B cell (primary cell): ENCODE measurements around the gene CDC14A. TPM values are rescaled to one million over a fixed set of nuclear protein-coding genes. Genes with fewer than 3 reads are reported as not detected.
A peak's percentile ranks its signal among the peaks of the same experiment; 100 is the strongest.

Source experiments
- ATAC-seq: fragments of 200-7000 bp; cut with Tn5 transposase; one replicate; pipeline ENCODE4 v1.10.0; 2021; ENCODE audit warnings: low read depth, mild to moderate bottlenecking, moderate number of reproducible peaks, moderate library complexity
- CTCF ChIA-PET: fragments of 350-600 bp; sonication (Branson Sonifier 250); formaldehyde crosslinking; loops from one replicate; lab custom pipeline; 2021; ENCODE audit warnings: antibody characterized with exemption, inconsistent platforms; lab: Charles Lee
- POLR2A ChIA-PET: fragments of 350-600 bp; sonication (Branson Sonifier 250); formaldehyde crosslinking; loops from one replicate; lab custom pipeline; 2021; ENCODE audit warnings: antibody characterized with exemption; lab: Charles Lee
- DNase-seq: peaks from one replicate; pipeline ENCODE4 v3.0.0; 2013
- H2AFZ ChIP-seq: 2 replicates; pipeline ENCODE4 v1.6.1; 2012; ENCODE audit warnings: mild to moderate bottlenecking, low read depth, low read length; ENCODE audit not compliant: insufficient read depth, poor library complexity, severe bottlenecking
- H3K27ac ChIP-seq, 2 donors: 1 replicate in 1 of 2; 2 replicates in 1 of 2; pipeline ENCODE4 v1.5.1; 2012 to 2013; ENCODE audit warnings: low read length in 2 of 2, mild to moderate bottlenecking in 2 of 2, moderate library complexity in 1 of 2
- H3K27me3 ChIP-seq, 4 experiments: fragments of 200-600 bp in 1 of 4; sonication (generic) in 1 of 4; replicated peaks in 1 of 4; 1 replicate in 2 of 4; 2 replicates in 2 of 4; pipeline versions ENCODE4 v1.6.1 to v1.7.0; 2013 to 2016; ENCODE audit warnings: low read length in 3 of 4, mild to moderate bottlenecking in 2 of 4, mixed read lengths in 1 of 4, moderate library complexity in 1 of 4; ENCODE audit not compliant: insufficient read depth in 4 of 4, control insufficient read depth in 3 of 4; ENCODE audit errors: control extremely low read depth in 1 of 4
- H3K36me3 ChIP-seq, 2 experiments: replicated peaks in 1 of 2; 1 replicate in 1 of 2; 2 replicates in 1 of 2; pipeline versions ENCODE4 v1.6.1 to v1.7.1; 2013; ENCODE audit warnings: low read length in 1 of 2; ENCODE audit not compliant: insufficient read depth in 2 of 2, control insufficient read depth in 1 of 2; ENCODE audit errors: control extremely low read depth in 1 of 2, extremely low read depth in 1 of 2
- H3K4me1 ChIP-seq, 2 donors: fragments of 200-600 bp in 1 of 2; sonication (generic) in 1 of 2; 1 replicate in 1 of 2; 2 replicates in 1 of 2; pipeline versions ENCODE4 v1.5.1 to v1.6.1; 2013 to 2017; ENCODE audit warnings: low read length in 2 of 2; ENCODE audit not compliant: control insufficient read depth in 2 of 2, insufficient read depth in 2 of 2
- H3K4me2 ChIP-seq: replicated peaks from 2 replicates; pipeline ENCODE3; 2012; ENCODE audit warnings: mild to moderate bottlenecking, low read depth, low read length; ENCODE audit not compliant: poor library complexity, severe bottlenecking
- H3K4me3 ChIP-seq, 5 experiments: fragments of 200-600 bp in 1 of 5; sonication (generic) in 1 of 5; 1 replicate in 3 of 5; 2 replicates in 2 of 5; pipeline versions ENCODE4 v1.5.1 to v1.7.0; 2011 to 2016; ENCODE audit warnings: low read length in 4 of 5, mild to moderate bottlenecking in 4 of 5, low read depth in 2 of 5, control low read depth in 1 of 5, moderate library complexity in 1 of 5; ENCODE audit not compliant: insufficient read depth in 1 of 5; ENCODE audit errors: control extremely low read depth in 1 of 5, extremely low read depth in 1 of 5
- H3K79me2 ChIP-seq: fragments of 200-600 bp; sonication (generic); one replicate; pipeline ENCODE4 v1.6.0; 2016; ENCODE audit warnings: low read length; ENCODE audit not compliant: control insufficient read depth, insufficient read depth
- H3K9ac ChIP-seq: fragments of 200-600 bp; sonication (generic); 2 replicates; pipeline ENCODE4 v1.6.1; 2017; ENCODE audit warnings: mild to moderate bottlenecking, low read length, moderate library complexity
- H3K9me3 ChIP-seq, 3 donors: one replicate each; pipeline versions ENCODE4 v1.6.1 to v1.7.1; 2013; ENCODE audit warnings: low read length in 2 of 3; ENCODE audit not compliant: control insufficient read depth in 2 of 3, insufficient read depth in 1 of 3; ENCODE audit errors: control extremely low read depth in 1 of 3
- H4K20me1 ChIP-seq: 2 replicates; pipeline ENCODE4 v1.6.0; 2012; ENCODE audit warnings: mild to moderate bottlenecking, low read length; ENCODE audit not compliant: insufficient read depth, control insufficient read depth, poor library complexity, severe bottlenecking
- H3K27ac Mint-ChIP-seq: one replicate; pipeline ENCODE4 v1.8.0; 2021; ENCODE audit warnings: mixed read lengths
- H3K27me3 Mint-ChIP-seq: one replicate; pipeline ENCODE4 v1.8.0; 2021; ENCODE audit warnings: mixed read lengths
- H3K4me1 Mint-ChIP-seq: one replicate; pipeline ENCODE4 v1.8.0; 2021; ENCODE audit warnings: mixed read lengths
- H3K4me3 Mint-ChIP-seq: one replicate; pipeline ENCODE4 v1.8.0; 2021; ENCODE audit warnings: mixed read lengths
- H3K9me3 Mint-ChIP-seq: one replicate; pipeline ENCODE4 v1.8.0; 2022; ENCODE audit warnings: mixed read lengths; ENCODE audit not compliant: insufficient read depth
- CTCF ChIP-seq: fragments of 200-600 bp; IDR thresholded peaks from one replicate; pipeline ENCODE4 v1.8.0; 2022; ENCODE audit warnings: antibody characterized with exemption, mild to moderate bottlenecking
- EZH2 ChIP-seq: IDR thresholded peaks from 2 replicates; pipeline ENCODE4 v1.6.1; 2012; ENCODE audit warnings: borderline replicate concordance, low read depth, mild to moderate bottlenecking, moderate library complexity, low read length; ENCODE audit not compliant: insufficient read depth, poor library complexity, severe bottlenecking
- WGBS: methylation state at CpG from one replicate; pipeline ENCODE4 v1.1.5; 2013; ENCODE audit warnings: missing lambda C conversion rate; ENCODE audit not compliant: insufficient coverage; 5-methylcytosine and 5-hydroxymethylcytosine counted together
- intact Hi-C: fragments of 100-400 bp; cut with micrococcal nuclease; formaldehyde crosslinking; loops from one replicate; pipeline ENCODE4 v1.10.0; 2022
- polyA plus RNA-seq: library from polyadenylated mRNA; depleted of rRNA; stranded (reverse); fragments of >200 nt; gene quantifications from 2 replicates; pipeline ENCODE4 v1.2.3, GENCODE V29; 2012
- total RNA-seq, 2 donors: library from RNA; stranded (reverse); fragments of 120-200 nt in 1 of 2; gene quantifications; 1 replicate in 1 of 2; 2 replicates in 1 of 2; pipeline versions ENCODE4 v1.2.3 to v1.2.4, GENCODE V29; 2013 to 2022

CDC14A gene
- total and polyA plus RNA-seq, 2 donors (not counting 1 experiment from before 2014, with no cell fraction given): 6.1 to 41.7 TPM

GRCh38 chr1:100353071-100353801 lies 930 bp downstream of the CDC14A start:
- ATAC-seq: peak; percentile 9

More at GRCh38 chr1:100353071-100353801, 930 bp downstream of the CDC14A start:
- no peaks in the 10 kb centered on the region for H3K27me3 ChIP-seq
- H2AFZ ChIP-seq: peak overlapping the region; percentile 97
- Mint-ChIP-seq H3K27me3 (no peaks in the 10 kb centered on the region), H3K27ac (peak overlapping the region; percentile 97), H3K4me1 (peaks cover 50% of the 10 kb centered on the region), H3K4me3 (peak overlapping the region; percentile 91), H3K9me3 (no peaks in the 10 kb centered on the region)
- peak; percentile 77 for DNase-seq
- H3K4me2 ChIP-seq: peak overlapping the region; percentile 93
- peaks cover 11% of the 10 kb centered on the region for H3K79me2 ChIP-seq
- intact Hi-C loops: loop anchor here (2.0 to 5.0 kb wide), 3 partner anchors 49 to 884 kb away; partner anchors contain the start of gene S1PR1
- peaks cover 0 to 2% of the 10 kb centered on the region in 2 experiments for H3K36me3 ChIP-seq
- H4K20me1 ChIP-seq: no peaks in the 10 kb centered on the region
- peaks cover 10 to 22% of the 10 kb centered on the region in 2 donors for H3K4me1 ChIP-seq
- H3K4me3 ChIP-seq: peak overlapping the region; percentile 85 to 99 (median 97)
- POLR2A ChIA-PET: interaction anchor here (2.2 kb wide), 1 partner anchor 103 kb away, joined by 12 read pairs; the partner anchor contains the start of gene DBT
- H3K27ac ChIP-seq: peak overlapping the region; percentile 52 to 87
- H3K9ac ChIP-seq: peak overlapping the region; percentile 90
- CTCF ChIA-PET: interaction anchor here (0.8 to 3.7 kb wide), 7 partner anchors 14 to 105 kb away, joined by 3 to 13 read pairs (median 5); partner anchors contain the start of gene RTCA
- TF ChIP-seq CTCF: no peak
- no peak for TF ChIP-seq EZH2
- H3K9me3 ChIP-seq: no peaks in the 10 kb centered on the region
- WGBS: 0% methylated on average over 25 of the region's 28 CpGs
